GM19193 (cell line): ENCODE results near the gene CLDN7.

Source experiments
- POLR2A ChIP-seq: IDR thresholded peaks from 4 replicates; pipeline ENCODE4 v1.6.1; 2011; ENCODE audit not compliant: insufficient read depth, insufficient read length; ENCODE audit errors: extremely low read depth

The CLDN7 gene

GRCh38 chr17:7237761-7238419, 24.4 kb downstream of the CLDN7 start:
- TF ChIP-seq POLR2A: peak; percentile 50

- TF ChIP-seq POLR2A: no peak
Measured at GRCh38 chr17:7237266-7237760, 25.0 kb downstream of the CLDN7 start.

GRCh38 chr17:7236808-7237207, 25.5 kb downstream of the CLDN7 start:
- TF ChIP-seq POLR2A: no peak

- TF ChIP-seq POLR2A: no peak
Measured at GRCh38 chr17:7235693-7236665, 26.3 kb downstream of the CLDN7 start.

GRCh38 chr17:7234083-7234951, 28.0 kb downstream of the CLDN7 start, which contains the start of gene DVL2:
DVL2 (minus strand) TSS chr17:7234517; CDS start chr17:7234262, 255 bp downstream.
- peak; percentile 77 for TF ChIP-seq POLR2A

- no peak for TF ChIP-seq POLR2A
Measured at GRCh38 chr17:7233701-7234082, 28.6 kb downstream of the CLDN7 start.

- TF ChIP-seq POLR2A: no peak
Measured at GRCh38 chr17:7232114-7232513, 30.2 kb downstream of the CLDN7 start.

GRCh38 chr17:7229504-7229903, 32.8 kb downstream of the CLDN7 start:
- TF ChIP-seq POLR2A: no peak

- no peak for TF ChIP-seq POLR2A
Measured at GRCh38 chr17:7228920-7229319, 33.4 kb downstream of the CLDN7 start.

GRCh38 chr17:7226721-7227710, 35.3 kb downstream of the CLDN7 start:
- no peak for TF ChIP-seq POLR2A

GRCh38 chr17:7225711-7226331, 36.5 kb downstream of the CLDN7 start:
- TF ChIP-seq POLR2A: no peak

GRCh38 chr17:7224661-7225111, 37.6 kb downstream of the CLDN7 start:
- no peak for TF ChIP-seq POLR2A

- no peak for TF ChIP-seq POLR2A
Measured at GRCh38 chr17:7224110-7224509, 38.2 kb downstream of the CLDN7 start.

- TF ChIP-seq POLR2A: no peak
Measured at GRCh38 chr17:7223375-7223774, 38.9 kb downstream of the CLDN7 start.

GRCh38 chr17:7222972-7223292, 39.3 kb downstream of the CLDN7 start:
- no peak for TF ChIP-seq POLR2A
